Neural cell (in vitro differentiated cells): ENCODE measurements around the gene SYCP1. TPM values are rescaled to one million over a fixed set of nuclear protein-coding genes. Genes with fewer than 3 reads are reported as not detected.

Source experiments
- H2AFZ ChIP-seq: fragments of 200-600, 300-800 bp; sonication (generic), shearing (Covaris generic); 2 replicates; pipeline ENCODE4 v1.6.0; 2014; ENCODE audit warnings: low read depth, mild to moderate bottlenecking, antibody characterized with exemption, low read length, moderate library complexity
- H3F3A ChIP-seq: fragments of 200-600 bp; shearing (Covaris generic); 2 replicates; pipeline ENCODE4 v1.6.1; 2016; ENCODE audit warnings: mild to moderate bottlenecking, moderate library complexity, mixed read lengths, antibody characterized with exemption, low read length; ENCODE audit not compliant: insufficient read depth, poor library complexity, severe bottlenecking
- H3K27ac ChIP-seq: fragments of 200-600, 300-800 bp; sonication (generic), shearing (Covaris generic); 2 replicates; pipeline ENCODE4 v1.5.1; 2014; ENCODE audit warnings: mild to moderate bottlenecking, low read length, moderate library complexity
- H3K27me3 ChIP-seq: fragments of 300-800, 200-600 bp; sonication (generic), shearing (Covaris generic); 2 replicates; pipeline ENCODE4 v1.6.0; 2014; ENCODE audit warnings: mild to moderate bottlenecking, low read depth, low read length, moderate library complexity; ENCODE audit not compliant: insufficient read depth
- H3K36me3 ChIP-seq: fragments of 300-800, 200-600 bp; sonication (generic), shearing (Covaris generic); 2 replicates; pipeline ENCODE4 v1.5.1; 2014; ENCODE audit warnings: mild to moderate bottlenecking, antibody characterized with exemption, low read length, moderate library complexity; ENCODE audit not compliant: insufficient read depth
- H3K4me2 ChIP-seq: fragments of 300-800, 200-600 bp; sonication (generic), shearing (Covaris generic); 2 replicates; pipeline ENCODE4 v1.6.0; 2014; ENCODE audit warnings: mild to moderate bottlenecking, low read length
- H3K4me3 ChIP-seq: fragments of 300-800, 200-600 bp; sonication (generic), shearing (Covaris generic); 2 replicates; pipeline ENCODE4 v1.5.1; 2014; ENCODE audit warnings: mild to moderate bottlenecking, low read length, moderate library complexity
- H3K79me2 ChIP-seq: fragments of 200-600 bp; shearing (Covaris generic); replicated peaks from 2 replicates; pipeline ENCODE4 v1.6.0; 2014; ENCODE audit warnings: mild to moderate bottlenecking, low read length, moderate library complexity; ENCODE audit not compliant: insufficient read depth
- H3K9ac ChIP-seq: fragments of 300-800, 200-600 bp; sonication (generic), shearing (Covaris generic); 2 replicates; pipeline ENCODE4 v1.6.1; 2016; ENCODE audit warnings: mild to moderate bottlenecking, low read length, mixed read lengths
- H3K9me2 ChIP-seq: fragments of 200-600 bp; shearing (Covaris generic); 2 replicates; pipeline ENCODE4 v1.6.1; 2016; ENCODE audit warnings: mild to moderate bottlenecking, low read length, mixed read lengths; ENCODE audit not compliant: insufficient read depth
- H3K9me3 ChIP-seq: fragments of 200-600, 300-800 bp; sonication (generic), shearing (Covaris generic); 2 replicates; pipeline ENCODE4 v1.6.1; 2016; ENCODE audit warnings: mild to moderate bottlenecking, mixed run types, low read length, moderate library complexity, mixed read lengths
- H4K20me1 ChIP-seq: fragments of 200-600 bp; shearing (Covaris generic); 2 replicates; pipeline ENCODE4 v1.6.1; 2016; ENCODE audit warnings: mild to moderate bottlenecking, mixed run types; ENCODE audit not compliant: insufficient read depth
- CTCF ChIP-seq: fragments of 450-650 bp; IDR thresholded peaks from 2 replicates; pipeline ENCODE4 v1.5.1; 2014; ENCODE audit warnings: antibody characterized with exemption, mild to moderate bottlenecking, moderate library complexity; ENCODE audit not compliant: poor library complexity, severe bottlenecking
- EP300 ChIP-seq: fragments of 450-650 bp; conservative IDR thresholded peaks from 2 replicates; pipeline ENCODE4 v1.6.1; 2014; ENCODE audit warnings: antibody characterized with exemption, mild to moderate bottlenecking, moderate library complexity; ENCODE audit not compliant: poor library complexity, severe bottlenecking
- EZH2 ChIP-seq: fragments of 200-600, 300-800 bp; shearing (Covaris generic), sonication (generic); IDR thresholded peaks from 2 replicates; pipeline ENCODE4 v1.6.1; 2014; ENCODE audit warnings: antibody characterized with exemption, low read length, borderline replicate concordance, mild to moderate bottlenecking; ENCODE audit not compliant: insufficient read depth, poor library complexity, severe bottlenecking
- MXI1 ChIP-seq: fragments of 450-650 bp; conservative IDR thresholded peaks from 2 replicates; pipeline ENCODE4 v1.6.1; 2014; ENCODE audit warnings: antibody characterized with exemption, mild to moderate bottlenecking; ENCODE audit not compliant: poor library complexity, severe bottlenecking
- POLR2AphosphoS5 ChIP-seq: IDR thresholded peaks from 2 replicates; pipeline ENCODE4 v1.6.1; 2012
- RAD21 ChIP-seq: fragments of 450-650 bp; conservative IDR thresholded peaks from 2 replicates; pipeline ENCODE4 v1.6.1; 2014; ENCODE audit warnings: antibody characterized with exemption, mild to moderate bottlenecking, moderate library complexity
- REST ChIP-seq: IDR thresholded peaks from 2 replicates; pipeline ENCODE4 v1.6.1; 2012; ENCODE audit warnings: borderline replicate concordance
- SMC3 ChIP-seq: fragments of 450-650 bp; conservative IDR thresholded peaks from 2 replicates; pipeline ENCODE4 v1.6.1; 2014; ENCODE audit warnings: antibody characterized with exemption, mild to moderate bottlenecking, moderate library complexity; ENCODE audit not compliant: poor library complexity
- TAF1 ChIP-seq: IDR thresholded peaks from 2 replicates; pipeline ENCODE4 v1.6.1; 2012; ENCODE audit warnings: low read depth
- polyA minus RNA-seq: library from RNA; depleted of rRNA, polyadenylated mRNA; stranded (reverse); fragments of >200 nt; gene quantifications from 2 replicates; pipeline ENCODE4 v1.2.3, GENCODE V29; 2014
- polyA plus RNA-seq: library from polyadenylated mRNA; depleted of rRNA; stranded (reverse); fragments of >200 nt; gene quantifications from 2 replicates; pipeline ENCODE4 v1.2.3, GENCODE V29; 2014

SYCP1 gene
- polyA plus RNA-seq (not detected in 2 replicates), polyA minus RNA-seq (not detected in 2 replicates)

DNA sequence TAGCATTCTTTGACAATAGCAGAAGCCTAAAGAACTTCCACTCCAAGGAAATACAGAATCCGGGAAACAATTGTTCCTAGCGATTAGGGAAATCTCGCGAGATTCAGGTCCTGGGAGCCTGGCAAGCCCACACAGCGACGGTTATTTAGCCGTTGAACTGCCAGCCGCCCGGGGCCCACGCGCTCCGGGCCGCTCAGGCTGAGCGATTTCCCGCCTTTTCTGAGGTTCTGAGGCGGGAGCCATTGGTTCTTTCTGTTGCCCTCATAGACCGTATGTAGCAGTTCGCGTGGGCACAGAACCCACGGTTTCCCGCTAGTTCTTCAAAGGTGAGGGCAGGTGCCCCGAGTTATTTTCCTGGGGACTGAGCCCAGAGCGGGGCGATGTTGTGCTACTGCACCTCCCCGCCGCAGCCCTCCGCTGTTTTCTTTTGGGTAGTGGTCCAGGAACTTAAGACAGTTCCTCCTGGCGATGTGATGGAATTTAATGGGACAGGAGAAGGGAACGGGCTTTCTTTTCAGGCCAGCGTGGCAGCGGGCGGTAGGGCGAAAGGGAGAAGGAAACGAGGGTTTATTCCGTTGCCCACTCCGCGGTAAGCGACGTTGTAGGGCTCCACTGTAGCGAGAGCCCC is at the start of gene SYCP1:
Gene SYCP1 (plus strand): TSS at position 171 of the 628 bp plus-strand sequence. CDS start 602 bp downstream, outside the sequence.
- H4K20me1 ChIP-seq, result no peaks in the 10 kb centered on the region
- H3K4me3 ChIP-seq, result no peak within 1 kb of the TSS
- H3K27ac ChIP-seq, result no peak within 1 kb of the TSS
- H2AFZ ChIP-seq, result no peak within 1 kb of the TSS
- H3K27me3 ChIP-seq, result no peaks in the 10 kb centered on the region
- H3K9me3 ChIP-seq, result no peaks in the 10 kb centered on the region
- H3K4me2 ChIP-seq, result no peak within 1 kb of the TSS
- no peak within 1 kb of the TSS for H3K9ac ChIP-seq
- no peaks in the 10 kb centered on the region for H3F3A ChIP-seq
- no peaks in the 10 kb centered on the region for H3K79me2 ChIP-seq
- no peaks in the 10 kb centered on the region for H3K9me2 ChIP-seq
- TF ChIP-seq TAF1, result no peak
- TF ChIP-seq MXI1, result no peak
- no peak for TF ChIP-seq EP300
- TF ChIP-seq SMC3, result no peak
- TF ChIP-seq REST, result no peak
- TF ChIP-seq EZH2, result no peak
- TF ChIP-seq POLR2AphosphoS5, result no peak
- no peaks in the 10 kb centered on the region for H3K36me3 ChIP-seq

- no peaks in the 10 kb centered on the region for H3K79me2 ChIP-seq
- TF ChIP-seq REST (no peak), TAF1 (no peak), RAD21 (no peak), CTCF (no peak), EZH2 (no peak), MXI1 (no peak), EP300 (no peak), SMC3 (no peak), POLR2AphosphoS5 (no peak)
- H4K20me1 ChIP-seq, result no peaks in the 10 kb centered on the region
- no peaks in the 10 kb centered on the region for H3F3A ChIP-seq
- no peak overlapping the region for H3K27ac ChIP-seq
- no peaks in the 10 kb centered on the region for H3K27me3 ChIP-seq
- H3K9ac ChIP-seq, result no peak overlapping the region
- H2AFZ ChIP-seq, result no peak overlapping the region
- no peaks in the 10 kb centered on the region for H3K9me3 ChIP-seq
- no peaks in the 10 kb centered on the region for H3K36me3 ChIP-seq
- H3K9me2 ChIP-seq, result no peaks in the 10 kb centered on the region
- no peak overlapping the region for H3K4me3 ChIP-seq
- no peak overlapping the region for H3K4me2 ChIP-seq
Measured at GRCh38 chr1:114819869-114820268, 34.8 kb upstream of the SYCP1 start.
